ENCODE results near the gene GATM.
"Not testable (repeated sequence)": the region's sequence is repeated elsewhere in the genome, so short reads cannot be mapped to it uniquely, and the experiment has no call there.

Gene GATM

GRCh38 chr15:45389351-45389750, 11.0 kb upstream of the GATM start:
- no peak for DNase-seq (ENCODE audit: low spot score)

DNA sequence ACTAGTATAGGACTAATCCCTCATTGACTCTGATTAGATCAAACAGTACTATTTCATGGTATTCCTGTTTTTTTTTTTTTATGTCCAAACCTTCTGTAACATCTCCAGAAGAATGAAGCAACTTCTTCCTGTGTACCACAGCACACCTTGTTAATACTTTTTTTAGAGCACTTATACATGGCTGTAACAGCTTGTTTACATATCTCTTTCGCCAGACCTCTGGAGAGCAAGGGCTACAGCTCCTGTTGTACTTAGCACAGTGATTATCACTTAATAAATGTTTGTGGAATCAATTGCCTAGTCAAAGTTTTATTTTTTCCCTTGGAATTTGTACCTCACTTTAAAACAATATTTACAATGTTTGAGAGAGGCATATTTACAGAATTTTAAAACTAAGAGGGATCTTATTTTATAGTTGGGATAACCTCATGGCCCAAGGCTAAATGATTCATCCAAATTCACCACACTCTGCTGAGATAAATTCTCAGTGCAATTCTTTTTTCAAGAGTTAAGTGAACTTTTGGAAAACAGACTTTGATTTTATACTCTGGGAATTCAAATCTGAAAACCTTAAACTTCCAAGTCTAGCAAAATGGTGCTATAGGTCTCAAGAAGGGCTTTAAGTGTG, 9.2 kb upstream of the GATM start:
- no peak for DNase-seq (ENCODE audit: low spot score)

DNA sequence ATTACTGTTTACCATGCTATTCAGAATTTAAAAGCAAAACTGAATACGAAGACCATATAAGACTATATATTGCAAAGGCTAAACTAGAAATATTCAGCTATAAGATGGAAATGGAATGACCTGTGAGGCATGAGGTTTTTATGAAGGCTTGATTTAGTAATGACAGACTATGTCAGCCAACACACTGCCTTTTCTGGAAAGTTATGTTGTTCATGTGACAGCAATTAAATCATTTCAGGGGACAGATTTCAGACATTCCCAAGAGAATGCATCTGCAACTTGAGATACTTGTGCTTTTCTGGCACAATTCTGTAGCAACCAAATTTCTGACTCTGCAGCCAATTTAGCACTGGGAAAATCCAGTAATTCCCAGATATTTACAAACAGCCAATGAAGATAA, 8.6 kb upstream of the GATM start:
- no peak for DNase-seq (ENCODE audit: low spot score)

- no peak for DNase-seq (ENCODE audit: low spot score)
Measured at GRCh38 chr15:45386420-45386819, 8.1 kb upstream of the GATM start.

- DNase-seq (ENCODE audit: low spot score) = no peak
Measured at GRCh38 chr15:45385590-45385989, 7.2 kb upstream of the GATM start.

DNA sequence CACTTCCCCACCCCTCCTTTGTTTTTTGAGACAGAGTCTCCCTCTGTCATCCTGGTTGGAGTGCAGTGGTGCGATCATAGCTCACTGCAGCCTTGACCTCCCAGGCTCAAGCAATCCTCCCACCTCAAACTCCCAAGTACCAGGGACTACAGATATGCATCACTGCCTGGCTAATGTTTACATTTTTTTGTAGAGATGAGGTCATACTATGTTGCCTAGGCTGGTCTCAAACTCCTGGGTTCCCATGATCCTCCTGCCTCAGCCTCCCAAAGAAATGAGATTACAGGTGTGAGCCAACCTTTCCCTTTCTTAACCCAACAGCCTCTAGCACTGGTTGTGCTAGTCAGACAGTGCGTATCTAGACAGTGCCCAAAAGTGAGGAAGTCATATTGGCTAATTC, 6.4 kb upstream of the GATM start:
- DNase-seq (ENCODE audit: low spot score) = no peak

DNA sequence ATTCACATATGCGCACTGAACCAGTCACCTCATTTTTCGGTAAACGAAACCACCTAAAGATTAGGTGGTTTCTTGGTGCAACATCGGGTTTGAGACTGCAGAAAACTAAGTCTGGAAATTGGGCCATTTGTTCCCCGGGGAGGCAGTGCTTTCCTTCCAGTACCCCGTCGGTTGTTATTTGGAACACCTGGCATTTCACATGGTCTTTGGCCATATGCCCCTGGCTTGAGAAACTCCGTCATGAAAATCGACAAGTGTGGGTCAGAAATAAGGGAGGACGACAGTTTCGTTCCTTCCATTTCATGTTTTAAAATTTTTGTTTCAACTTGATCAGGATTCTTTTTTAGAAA, 544 bp upstream of the GATM start:
- no peak for DNase-seq (ENCODE audit: low spot score)

DNA sequence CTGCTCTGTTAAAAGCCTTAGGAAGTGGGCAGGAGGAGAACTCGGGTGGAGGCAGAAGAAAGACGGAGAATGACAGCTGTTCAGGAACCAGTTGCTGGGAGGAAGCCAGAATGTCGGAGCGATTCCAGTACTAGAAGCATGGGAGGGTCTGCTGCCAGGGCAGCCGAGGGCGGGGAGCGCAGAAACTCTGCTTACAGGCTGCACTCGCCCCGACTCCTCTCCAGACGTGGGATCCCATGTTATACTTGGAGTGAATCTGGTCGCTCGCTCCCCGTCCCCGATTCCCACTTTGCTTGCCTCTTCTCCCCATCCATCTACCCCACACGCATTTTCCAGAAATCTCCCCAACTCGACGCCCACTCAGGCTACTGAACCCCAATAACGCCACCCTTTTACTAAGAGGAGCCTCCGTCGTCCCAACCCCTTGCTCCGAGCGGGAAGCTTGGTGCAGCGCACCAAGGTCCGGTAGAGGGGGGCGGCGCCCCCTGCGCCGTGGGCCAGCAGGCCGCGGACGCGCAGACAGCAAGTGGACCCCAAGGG, 665 bp downstream of the GATM start:
- DNase-seq (ENCODE audit: low spot score) = no peak

GRCh38 chr15:45376967-45377608, 1.3 kb downstream of the GATM start:
- DNase-seq (ENCODE audit: low spot score) = no peak

- DNase-seq (ENCODE audit: low spot score) = no peak
Measured at GRCh38 chr15:45376300-45376928, 1.9 kb downstream of the GATM start.

DNA sequence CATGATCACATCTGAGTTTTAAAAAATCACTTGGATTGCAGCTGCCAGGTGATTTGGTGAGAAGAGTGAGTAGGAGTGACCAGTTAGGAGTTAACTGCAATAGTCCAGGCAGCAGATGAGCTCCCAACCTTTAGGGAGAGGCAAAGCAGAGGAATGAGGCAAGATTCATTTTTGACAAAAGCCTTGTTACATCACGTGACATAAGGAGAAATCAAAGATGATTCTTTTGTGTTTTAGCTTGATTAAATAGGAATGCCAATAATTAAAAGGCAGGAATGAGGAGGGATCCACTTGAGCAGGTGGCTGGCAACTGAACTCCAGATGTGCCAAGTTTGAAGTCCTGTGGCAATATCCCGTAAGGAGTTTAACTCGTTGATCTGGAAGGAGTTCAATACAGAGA, 2.5 kb downstream of the GATM start:
- no peak for DNase-seq (ENCODE audit: low spot score)

DNA sequence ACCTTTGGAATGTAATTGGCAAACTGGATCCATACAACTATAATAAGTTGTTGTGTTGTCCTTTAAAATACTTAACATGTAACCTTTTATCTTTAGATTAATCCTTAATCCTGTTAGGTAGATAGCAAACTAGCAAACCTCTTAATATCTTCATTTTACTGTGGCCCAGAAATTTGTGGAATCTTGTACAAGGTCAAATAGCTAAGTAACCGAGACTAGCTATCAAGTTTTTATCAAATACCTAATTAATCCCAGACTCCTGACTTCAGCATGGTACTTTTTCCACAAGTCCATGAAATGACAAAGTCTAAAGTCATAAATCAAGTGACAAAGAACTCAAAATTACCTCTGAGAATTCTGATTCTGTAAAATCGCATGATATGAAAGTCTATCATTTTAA, 4.4 kb downstream of the GATM start:
- no peak for DNase-seq (ENCODE audit: low spot score)

DNA sequence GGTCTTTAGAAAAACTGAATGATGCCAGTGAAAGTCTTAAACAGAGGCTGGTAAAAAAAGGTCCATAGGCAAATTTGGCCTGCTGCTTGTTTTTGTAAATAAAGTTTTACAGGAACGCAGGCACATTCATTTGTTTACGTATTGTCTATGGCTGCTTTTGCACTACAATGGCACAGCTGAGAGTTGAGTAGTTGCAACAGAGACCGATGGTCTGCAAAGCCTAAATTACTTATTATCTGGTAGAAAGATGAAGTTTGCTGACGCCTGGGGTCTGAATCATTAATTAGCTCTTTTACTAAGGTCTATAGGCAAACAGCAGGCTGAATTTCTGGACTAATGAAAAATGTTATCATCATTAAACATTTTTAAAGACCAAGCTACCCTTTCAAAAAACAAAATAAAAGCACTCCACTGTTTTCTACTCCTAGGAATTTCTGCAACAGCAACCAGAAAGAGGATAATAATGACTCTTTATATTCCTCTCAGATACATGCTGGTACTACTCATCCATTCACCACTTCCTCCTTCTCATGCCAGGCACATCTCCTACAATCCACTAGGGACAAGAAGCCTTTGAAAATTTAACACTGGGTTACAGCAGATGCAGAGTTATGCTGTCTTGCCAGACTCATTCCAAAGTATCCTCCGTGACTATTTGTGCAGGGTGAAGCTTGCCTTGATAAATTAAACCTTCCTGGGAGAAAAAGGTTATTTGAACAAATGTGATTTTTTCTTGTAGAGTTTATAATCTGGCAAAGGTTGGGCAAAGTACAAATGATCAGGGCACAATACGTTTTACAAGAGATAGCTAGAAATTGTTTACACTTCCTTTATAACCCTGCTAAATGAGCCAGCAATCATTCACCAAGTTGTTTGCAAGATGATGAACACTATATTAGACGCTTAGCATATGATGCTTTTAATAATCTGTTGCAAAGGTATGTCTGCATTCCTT, 6.0 kb downstream of the GATM start:
- no peak for DNase-seq (ENCODE audit: low spot score)

DNA sequence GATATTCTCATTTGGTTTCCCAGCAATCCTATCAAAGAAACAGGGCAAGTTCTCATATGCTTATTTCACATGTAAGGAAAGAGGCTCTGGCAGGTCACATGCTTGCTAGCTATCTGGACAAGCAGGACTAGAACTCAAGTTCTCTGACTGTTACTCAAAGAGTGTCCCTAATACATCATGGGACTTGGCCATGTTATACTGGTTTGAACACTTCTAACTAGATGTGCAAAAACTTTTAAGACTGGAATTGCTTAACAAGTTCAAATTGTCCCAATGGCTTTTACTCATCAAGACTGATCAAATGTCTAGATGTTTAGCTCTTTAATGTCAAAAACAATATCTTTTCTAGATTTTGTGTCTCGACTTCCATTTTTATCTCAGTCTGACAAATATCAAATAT, 6.8 kb downstream of the GATM start:
- DNase-seq (ENCODE audit: low spot score) = no peak

DNA sequence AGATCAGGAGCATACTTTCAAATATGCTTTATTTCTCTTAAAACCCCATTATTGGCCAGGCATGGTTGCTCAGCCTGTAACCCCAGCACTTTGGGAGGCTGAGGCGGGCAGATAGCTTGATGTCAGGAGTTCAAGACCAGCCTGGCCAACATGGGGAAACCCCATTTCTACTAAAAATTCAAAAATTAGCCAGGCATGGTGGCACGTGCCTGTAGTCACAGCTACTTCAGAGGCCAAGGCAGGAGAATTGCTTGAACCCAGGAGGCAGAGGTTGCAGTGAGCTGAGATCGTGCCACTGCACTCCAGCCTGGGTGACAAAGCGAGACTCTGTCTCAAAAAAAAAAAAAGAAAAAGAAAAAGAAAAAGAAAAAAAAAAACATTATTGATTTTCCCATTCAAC, 8.3 kb downstream of the GATM start:
- not testable (repeated sequence) for DNase-seq (ENCODE audit: low spot score)

GRCh38 chr15:45367222-45367621, 11.1 kb downstream of the GATM start:
- DNase-seq (ENCODE audit: low spot score) = not testable (repeated sequence)

DNA sequence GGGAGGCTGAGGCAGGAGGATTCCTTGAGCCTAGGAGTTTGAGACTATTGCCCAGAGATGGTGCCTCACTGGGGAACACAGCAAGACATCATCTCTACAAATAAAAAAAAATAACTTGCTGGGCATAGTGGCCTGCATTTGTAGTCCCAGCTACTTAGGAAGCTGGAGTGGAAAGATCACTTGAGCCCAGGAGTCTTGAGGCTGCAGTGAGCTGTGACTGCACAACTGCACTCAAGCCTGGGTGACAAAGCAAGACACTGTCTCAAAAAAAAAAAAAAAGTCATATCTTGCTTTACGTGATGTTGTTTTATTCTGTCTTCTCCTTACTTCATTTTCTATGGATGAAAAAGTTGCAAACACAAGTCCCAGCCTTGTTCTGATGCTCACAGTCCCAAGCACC, 14.1 kb downstream of the GATM start:
- no peak for DNase-seq (ENCODE audit: low spot score)

DNA sequence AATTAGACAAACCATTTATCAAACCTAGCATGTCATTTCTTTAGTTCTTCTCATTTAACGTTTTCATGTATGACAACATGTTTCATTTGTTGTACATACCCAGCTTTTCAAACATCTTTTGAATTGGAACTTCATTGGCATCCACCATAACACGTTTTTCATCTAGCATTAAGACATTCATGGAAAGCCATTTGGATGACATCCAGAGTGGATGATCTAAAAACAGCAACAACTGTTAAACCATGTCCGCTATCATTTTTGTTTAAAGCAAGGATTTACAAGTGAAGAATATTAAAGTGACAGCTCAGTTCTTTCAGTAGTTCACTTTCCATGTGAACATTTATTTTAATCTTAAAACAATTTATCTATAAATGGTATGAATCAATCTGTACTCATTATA, 14.5 kb downstream of the GATM start:
- no peak for DNase-seq (ENCODE audit: low spot score)

DNA sequence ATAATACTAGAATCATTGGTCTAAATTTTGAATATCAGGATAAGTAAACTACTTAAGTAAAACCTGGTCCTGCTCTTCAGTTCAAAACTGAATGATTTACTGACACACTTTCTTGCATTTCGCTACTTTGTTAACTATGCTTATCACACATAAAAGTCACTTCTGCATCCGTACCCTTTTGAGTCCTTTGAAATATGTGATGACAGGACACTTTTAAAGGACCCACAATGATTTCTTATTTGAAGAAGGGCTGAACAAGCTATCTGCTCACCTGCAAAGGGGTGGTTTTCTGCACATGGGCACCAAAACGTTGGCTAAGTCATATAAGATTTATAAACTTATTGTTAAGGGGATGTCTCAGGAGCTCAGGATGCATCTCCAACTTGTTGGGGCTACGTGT, 15.0 kb downstream of the GATM start:
- DNase-seq (ENCODE audit: low spot score) = no peak

DNA sequence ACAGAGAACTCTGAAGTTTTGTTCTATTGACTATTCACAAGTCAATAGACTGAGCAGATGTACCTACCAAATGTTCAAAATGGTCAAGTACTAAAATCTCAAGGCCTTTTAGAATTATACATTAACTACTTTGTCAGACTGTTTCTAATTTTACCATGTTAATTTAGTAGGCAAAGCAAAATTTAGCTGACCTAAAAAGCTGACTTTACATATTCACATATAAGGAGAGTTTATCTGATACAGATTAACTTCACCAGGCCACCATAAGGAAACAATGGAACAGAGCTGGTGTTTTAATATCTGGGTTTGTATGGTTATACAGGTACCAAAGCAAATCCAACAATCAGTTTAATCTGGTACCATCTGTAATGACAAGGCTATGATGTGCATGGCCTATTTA, 15.9 kb downstream of the GATM start:
- no peak for DNase-seq (ENCODE audit: low spot score)

GRCh38 chr15:45361878-45362277, 16.5 kb downstream of the GATM start:
- DNase-seq (ENCODE audit: low spot score) = no peak

DNA sequence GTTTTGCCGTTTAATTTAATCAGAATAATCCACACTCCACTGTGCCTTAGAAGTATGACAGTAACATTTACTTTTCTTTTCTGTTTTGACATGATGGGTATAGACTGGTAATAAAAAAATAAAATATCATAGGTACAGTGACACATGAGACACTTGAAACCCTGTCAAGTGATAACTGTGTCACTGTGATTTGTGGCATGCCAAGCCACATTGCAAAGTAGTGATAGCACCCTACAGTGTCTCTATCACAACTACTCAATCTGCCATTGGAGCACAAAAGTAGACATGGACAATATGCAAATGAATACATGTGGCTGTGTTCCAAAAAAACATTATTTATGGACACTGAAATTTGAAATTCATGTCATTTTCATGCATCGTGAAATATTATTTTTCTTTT, 22.5 kb downstream of the GATM start:
- DNase-seq (ENCODE audit: low spot score) = no peak

- no peak for DNase-seq (ENCODE audit: low spot score)
Measured at GRCh38 chr15:45354711-45355110, 23.6 kb downstream of the GATM start.

All from activated CD4-positive, alpha-beta T cell treated with anti-CD3 and anti-CD28 coated beads, Interleukin-2, Interleukin-4, amounts not matched to agents 100 ng/mL and 50 ng/mL, durations not matched to agents 16 hours and 8 hours (primary cell).